GM12872 (cell line): ENCODE data around the gene PXDN.

Source experiments
- TF ChIP-seq, protein P1 (sequence below): IDR thresholded peaks from 3 replicates; pipeline ENCODE4 v1.5.1; 2011; ENCODE audit warnings: low read depth, mild to moderate bottlenecking, low read length, moderate library complexity; ENCODE audit not compliant: insufficient read depth

PXDN gene

DNA sequence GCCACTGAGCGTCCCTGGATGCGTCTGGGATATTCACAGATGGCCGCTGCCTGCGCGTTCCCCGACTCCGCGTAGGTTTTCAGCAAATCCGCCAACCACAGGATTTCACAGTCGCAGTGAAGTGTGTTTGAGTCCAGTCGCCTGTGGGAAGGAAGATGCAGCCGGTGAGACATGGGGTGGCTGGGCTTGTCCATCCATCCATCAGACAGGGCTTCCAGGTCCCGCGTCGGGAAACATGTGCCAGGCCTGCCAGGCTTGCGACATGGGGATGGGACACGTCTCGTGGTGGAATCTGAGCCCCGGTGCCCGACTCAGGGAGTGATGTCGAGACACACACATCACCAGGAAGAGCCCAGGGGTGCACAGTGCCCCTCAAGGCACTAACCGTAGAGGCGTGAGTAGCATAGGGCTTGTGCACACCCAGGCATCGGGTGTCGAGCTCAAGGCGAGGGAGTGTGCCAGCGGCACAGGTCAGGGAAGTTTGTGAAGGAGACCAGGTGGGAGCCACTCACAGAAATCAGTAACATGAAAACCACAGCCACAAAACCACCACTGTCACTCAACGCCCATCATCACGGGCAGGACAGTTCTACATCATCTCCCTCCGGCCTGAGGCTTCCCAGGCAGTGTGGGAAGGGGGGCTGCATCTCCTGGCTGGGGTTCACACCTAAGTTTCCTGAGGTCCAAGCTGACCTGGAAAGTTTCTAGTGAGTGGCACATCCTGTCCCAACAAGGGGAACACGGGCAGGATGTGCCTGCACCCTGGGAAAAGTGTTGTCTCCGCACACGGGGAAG, 63.9 kb downstream of the PXDN start:
- TF ChIP-seq, protein P1, sequence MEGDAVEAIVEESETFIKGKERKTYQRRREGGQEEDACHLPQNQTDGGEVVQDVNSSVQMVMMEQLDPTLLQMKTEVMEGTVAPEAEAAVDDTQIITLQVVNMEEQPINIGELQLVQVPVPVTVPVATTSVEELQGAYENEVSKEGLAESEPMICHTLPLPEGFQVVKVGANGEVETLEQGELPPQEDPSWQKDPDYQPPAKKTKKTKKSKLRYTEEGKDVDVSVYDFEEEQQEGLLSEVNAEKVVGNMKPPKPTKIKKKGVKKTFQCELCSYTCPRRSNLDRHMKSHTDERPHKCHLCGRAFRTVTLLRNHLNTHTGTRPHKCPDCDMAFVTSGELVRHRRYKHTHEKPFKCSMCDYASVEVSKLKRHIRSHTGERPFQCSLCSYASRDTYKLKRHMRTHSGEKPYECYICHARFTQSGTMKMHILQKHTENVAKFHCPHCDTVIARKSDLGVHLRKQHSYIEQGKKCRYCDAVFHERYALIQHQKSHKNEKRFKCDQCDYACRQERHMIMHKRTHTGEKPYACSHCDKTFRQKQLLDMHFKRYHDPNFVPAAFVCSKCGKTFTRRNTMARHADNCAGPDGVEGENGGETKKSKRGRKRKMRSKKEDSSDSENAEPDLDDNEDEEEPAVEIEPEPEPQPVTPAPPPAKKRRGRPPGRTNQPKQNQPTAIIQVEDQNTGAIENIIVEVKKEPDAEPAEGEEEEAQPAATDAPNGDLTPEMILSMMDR = no peak

DNA sequence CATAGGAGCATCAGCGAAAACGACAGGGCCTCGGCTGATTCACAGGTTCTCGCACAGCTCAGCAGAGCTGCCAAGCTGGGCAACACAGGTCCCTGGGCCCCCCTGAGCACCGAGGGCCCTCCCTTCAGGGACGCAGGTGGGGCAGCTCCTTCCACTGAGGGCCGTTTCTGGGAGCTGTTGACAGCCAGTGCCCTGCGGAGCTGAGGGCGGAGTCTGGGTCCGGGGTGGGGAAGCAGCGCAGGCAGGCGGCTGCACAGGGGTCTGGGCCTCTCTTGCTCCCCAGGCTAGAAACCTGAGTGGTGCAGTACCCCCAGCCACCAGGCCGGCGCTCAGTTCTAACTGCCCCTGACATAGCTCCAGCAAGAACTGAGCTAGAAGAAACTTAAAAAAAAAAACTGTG, 65.7 kb downstream of the PXDN start:
- TF ChIP-seq, protein P1 = no peak

DNA sequence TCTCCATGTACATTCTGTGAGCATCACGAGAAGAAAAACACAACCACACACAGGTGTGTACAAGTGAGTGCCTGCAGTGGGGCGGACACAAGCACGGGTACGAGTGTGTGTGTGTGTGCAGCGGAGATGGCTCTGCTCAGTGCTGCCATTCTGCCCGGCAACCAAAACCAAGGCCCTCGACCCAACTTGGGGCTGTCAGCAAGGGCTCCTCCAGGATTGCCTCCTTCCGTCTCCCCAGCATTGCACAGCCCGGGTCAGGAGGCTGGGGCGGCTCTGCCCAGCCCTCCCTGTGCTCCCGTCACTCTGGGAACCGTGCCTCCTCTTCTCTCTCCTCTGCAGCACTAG, 66.5 kb downstream of the PXDN start:
- TF ChIP-seq, protein P1 = no peak

DNA sequence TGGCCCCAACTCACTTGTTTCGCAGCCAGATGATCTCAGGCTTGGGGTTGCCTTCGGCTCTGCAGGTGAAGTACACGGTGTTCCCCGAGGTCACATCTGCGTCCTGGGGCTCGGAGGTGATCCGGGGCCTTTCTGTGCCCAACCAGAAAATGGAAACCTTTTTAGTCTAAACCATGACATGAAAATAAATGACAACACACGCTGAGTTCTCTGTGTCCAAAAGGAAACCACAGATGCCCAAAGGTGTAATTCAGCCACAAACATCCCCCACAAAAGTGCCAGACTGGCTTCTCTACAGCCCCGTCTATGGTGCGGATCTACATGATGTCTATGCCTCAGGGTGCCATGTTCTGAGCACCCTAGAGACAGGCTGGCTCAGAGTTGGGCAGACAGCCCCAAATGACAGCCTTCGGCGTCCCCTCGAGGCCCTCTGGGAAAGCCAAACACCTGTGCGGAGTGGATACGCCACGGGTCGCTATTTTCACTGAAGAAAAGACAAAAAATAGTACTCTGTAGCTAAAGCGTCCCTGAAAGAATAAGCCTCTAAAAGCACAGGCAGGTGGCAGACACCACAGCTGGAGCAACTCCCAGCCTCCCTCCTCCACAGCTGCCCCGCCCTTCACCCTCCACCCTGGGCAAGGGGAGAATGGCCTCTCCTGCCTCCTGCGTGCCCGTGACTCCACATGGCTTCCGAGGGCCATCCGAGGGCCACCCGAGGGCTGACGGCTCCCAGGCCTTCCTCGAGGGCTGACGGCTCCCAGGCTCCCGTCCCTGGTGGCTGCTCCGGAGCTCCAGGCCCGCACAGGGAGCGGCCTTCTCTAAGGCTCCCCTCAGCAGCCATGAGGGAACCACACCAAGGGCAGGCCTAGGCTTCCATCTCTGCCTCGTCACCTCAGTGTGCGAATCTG, 67.1 kb downstream of the PXDN start:
- TF ChIP-seq, protein P1 = no peak

DNA sequence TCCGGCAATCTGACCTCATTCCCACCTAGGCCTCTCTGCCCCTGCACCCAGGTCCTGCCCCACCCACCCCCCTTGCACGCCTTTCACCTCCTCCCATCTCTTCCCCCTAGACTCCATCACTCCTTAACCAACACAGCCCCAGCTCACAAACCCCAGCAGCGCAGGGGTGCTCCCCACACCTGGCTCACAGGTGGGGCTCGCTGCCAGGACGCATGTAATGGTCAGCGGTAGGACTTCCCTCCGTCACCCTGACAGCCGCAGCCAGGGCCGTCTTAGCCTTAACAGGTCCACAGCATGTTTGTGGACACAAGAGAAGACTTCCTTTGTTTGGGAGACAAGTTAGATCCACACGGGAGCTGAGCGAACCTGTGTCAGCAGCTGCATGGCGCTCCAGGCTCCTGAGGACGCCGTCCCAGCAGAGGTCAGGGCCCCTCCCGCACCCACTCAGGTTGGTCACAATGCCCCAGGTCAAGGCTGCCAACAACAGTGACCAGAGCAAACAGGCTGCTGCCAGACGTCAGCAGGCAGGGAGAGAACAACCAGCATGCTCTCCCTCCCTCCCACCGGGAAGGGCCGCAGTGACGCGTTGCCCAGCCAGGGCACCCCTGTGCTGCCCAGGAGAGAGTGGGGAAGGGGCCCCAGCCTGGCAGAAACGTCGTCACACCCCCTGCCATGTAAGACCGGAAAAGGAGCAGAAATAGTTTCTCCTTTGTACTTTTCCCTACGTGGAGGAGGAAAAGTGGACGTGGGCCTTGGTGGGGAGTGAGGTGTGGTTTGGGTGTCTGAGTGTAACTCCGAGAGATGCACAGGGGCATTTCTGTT, 68.0 kb downstream of the PXDN start:
- TF ChIP-seq, protein P1 = no peak

DNA sequence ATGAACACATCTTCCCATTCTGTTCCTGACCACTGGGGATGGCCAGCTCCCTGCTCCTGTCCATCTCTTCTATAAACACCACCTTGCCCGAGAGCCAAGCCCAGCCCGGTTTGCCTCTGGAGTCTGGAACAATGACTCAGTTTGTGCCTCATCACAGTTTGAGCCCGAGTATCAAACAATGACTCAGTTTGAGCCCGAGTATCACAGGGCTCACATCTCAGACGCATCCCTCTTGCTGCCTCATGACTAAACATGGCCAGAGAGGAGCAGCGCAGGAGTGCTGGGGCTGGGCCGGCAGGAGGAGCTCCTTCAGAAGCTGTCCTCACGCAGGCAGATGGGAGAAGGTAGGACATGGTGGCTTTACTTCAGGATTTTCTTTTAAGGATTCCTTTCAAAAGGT, 68.7 kb downstream of the PXDN start:
- TF ChIP-seq, protein P1 = no peak
